Cerebellar nuclear complex (tissue), 1 donor: ENCODE data around the gene MOGAT3.
"Not testable (repeated sequence)": the region's sequence is repeated elsewhere in the genome, so short reads cannot be mapped to it uniquely, and the experiment has no call there.

Source experiments
- DNase-seq, 2 experiments: peaks; one replicate each; lab custom pipeline; 2025; lab: John Stamatoyannopoulos, UW

Gene MOGAT3

GRCh38 chr7:101203740-101204738 lies 3.2 kb upstream of the MOGAT3 start:
- DNase-seq, result not testable (repeated sequence)

- no peak for DNase-seq
These were observed 1.7 kb upstream of the MOGAT3 start for GRCh38 chr7:101202603-101202918.

- DNase-seq, result no peak
These were observed 1.1 kb upstream of the MOGAT3 start for GRCh38 chr7:101201695-101202602.

GRCh38 chr7:101200504-101200861 lies 353 bp downstream of the MOGAT3 start:
- DNase-seq, result no peak

GRCh38 chr7:101199522-101199921 lies 1.3 kb downstream of the MOGAT3 start:
- DNase-seq, result not testable (repeated sequence)

- no peak for DNase-seq
These were observed 2.4 kb downstream of the MOGAT3 start for GRCh38 chr7:101198476-101198875.

GRCh38 chr7:101197991-101198390 lies 2.8 kb downstream of the MOGAT3 start:
- no peak for DNase-seq

GRCh38 chr7:101195884-101196283 lies 5.0 kb downstream of the MOGAT3 start:
- DNase-seq, result no peak

GRCh38 chr7:101189109-101189508 lies 11.7 kb downstream of the MOGAT3 start:
- DNase-seq, result no peak

GRCh38 chr7:101186844-101187428 lies 13.9 kb downstream of the MOGAT3 start:
- DNase-seq, result no peak

GRCh38 chr7:101186194-101186593 lies 14.6 kb downstream of the MOGAT3 start:
- DNase-seq, result no peak

- no peak for DNase-seq
These were observed 15.5 kb downstream of the MOGAT3 start for GRCh38 chr7:101185258-101185839.

- DNase-seq, result no peak
These were observed 20.6 kb downstream of the MOGAT3 start, which contains the start of gene NAT16 for GRCh38 chr7:101180130-101180755. Gene NAT16, minus strand, starts transcription at chr7:101180293. Its CDS starts 5,486 bp downstream, at chr7:101174807.

- DNase-seq, result no peak
These were observed 21.1 kb downstream of the MOGAT3 start for GRCh38 chr7:101179713-101180112.

GRCh38 chr7:101179117-101179516 lies 21.7 kb downstream of the MOGAT3 start:
- no peak for DNase-seq

- no peak for DNase-seq
These were observed 23.2 kb downstream of the MOGAT3 start for GRCh38 chr7:101177644-101178043.

GRCh38 chr7:101175664-101176063 lies 25.2 kb downstream of the MOGAT3 start:
- no peak for DNase-seq

- no peak for DNase-seq
These were observed 26.4 kb downstream of the MOGAT3 start for GRCh38 chr7:101174322-101174854.

- no peak for DNase-seq
These were observed 27.0 kb downstream of the MOGAT3 start for GRCh38 chr7:101173752-101174244.

GRCh38 chr7:101172854-101173751 lies 27.7 kb downstream of the MOGAT3 start:
- DNase-seq, result no peak
